KOPT-K1 (cell line): ENCODE results near the gene TFAP2D.

Source experiments
- H3K27ac ChIP-seq: fragments of 200-600 bp; sonication (generic); 2 replicates; pipeline ENCODE4 v1.5.1; 2016; ENCODE audit warnings: antibody characterized with exemption, mild to moderate bottlenecking, low read depth, low read length; ENCODE audit not compliant: poor library complexity, severe bottlenecking
- H3K36me3 ChIP-seq: fragments of 200-600 bp; sonication (generic); 2 replicates; pipeline ENCODE4 v1.5.1; 2017; ENCODE audit warnings: antibody characterized with exemption, mild to moderate bottlenecking, low read length, moderate library complexity; ENCODE audit not compliant: insufficient read depth
- H3K9me3 ChIP-seq: fragments of 200-600 bp; sonication (generic); 2 replicates; pipeline ENCODE4 v1.5.1; 2017; ENCODE audit warnings: antibody characterized with exemption, low read length, mild to moderate bottlenecking; ENCODE audit not compliant: insufficient read depth, poor library complexity, severe bottlenecking

TFAP2D gene

GRCh38 chr6:50713977-50714486 is 706 bp downstream of the TFAP2D start:
- H3K36me3 ChIP-seq = no peaks in the 10 kb centered on the region

GRCh38 chr6:50714487-50715379 is 1.4 kb downstream of the TFAP2D start:
- no peaks in the 10 kb centered on the region for H3K36me3 ChIP-seq
- H3K27ac ChIP-seq = no peak overlapping the region
- no peaks in the 10 kb centered on the region for H3K9me3 ChIP-seq

More at GRCh38 chr6:50713977-50714486, 706 bp downstream of the TFAP2D start:
- H3K9me3 ChIP-seq = no peaks in the 10 kb centered on the region
- no peak overlapping the region for H3K27ac ChIP-seq

GRCh38 chr6:50716899-50717509 is 3.7 kb downstream of the TFAP2D start:
- no peaks in the 10 kb centered on the region for H3K9me3 ChIP-seq
- H3K27ac ChIP-seq = no peak overlapping the region
- H3K36me3 ChIP-seq = no peaks in the 10 kb centered on the region

GRCh38 chr6:50717734-50718457 is 4.6 kb downstream of the TFAP2D start:
- Histone ChIP-seq H3K9me3 (no peaks in the 10 kb centered on the region), H3K36me3 (no peaks in the 10 kb centered on the region), H3K27ac (no peak overlapping the region)

GRCh38 chr6:50718566-50718965 is 5.2 kb downstream of the TFAP2D start:
- H3K27ac ChIP-seq = no peak overlapping the region
- no peaks in the 10 kb centered on the region for H3K36me3 ChIP-seq
- no peaks in the 10 kb centered on the region for H3K9me3 ChIP-seq

GRCh38 chr6:50720623-50721022 is 7.3 kb downstream of the TFAP2D start:
- Histone ChIP-seq H3K27ac (no peak overlapping the region), H3K36me3 (no peaks in the 10 kb centered on the region), H3K9me3 (no peaks in the 10 kb centered on the region)

GRCh38 chr6:50721978-50722377 is 8.7 kb downstream of the TFAP2D start:
- H3K36me3 ChIP-seq = no peaks in the 10 kb centered on the region
- no peak overlapping the region for H3K27ac ChIP-seq
- no peaks in the 10 kb centered on the region for H3K9me3 ChIP-seq

- Histone ChIP-seq H3K9me3 (no peaks in the 10 kb centered on the region), H3K27ac (no peak overlapping the region), H3K36me3 (no peaks in the 10 kb centered on the region)
Observed at GRCh38 chr6:50722829-50723554, 9.7 kb downstream of the TFAP2D start.

GRCh38 chr6:50724381-50725124 is 11.2 kb downstream of the TFAP2D start:
- H3K9me3 ChIP-seq = no peaks in the 10 kb centered on the region

GRCh38 chr6:50734488-50734887 is 21.2 kb downstream of the TFAP2D start:
- H3K36me3 ChIP-seq = no peaks in the 10 kb centered on the region
- H3K9me3 ChIP-seq = no peaks in the 10 kb centered on the region
- no peak overlapping the region for H3K27ac ChIP-seq

More at GRCh38 chr6:50724381-50725124, 11.2 kb downstream of the TFAP2D start:
- no peaks in the 10 kb centered on the region for H3K36me3 ChIP-seq
- no peak overlapping the region for H3K27ac ChIP-seq

- Histone ChIP-seq H3K9me3 (no peaks in the 10 kb centered on the region), H3K36me3 (no peaks in the 10 kb centered on the region), H3K27ac (no peak overlapping the region)
Observed at GRCh38 chr6:50742161-50742560, 28.8 kb downstream of the TFAP2D start.

- no peaks in the 10 kb centered on the region for H3K9me3 ChIP-seq
- H3K36me3 ChIP-seq = no peaks in the 10 kb centered on the region
- H3K27ac ChIP-seq = no peak overlapping the region
Observed at GRCh38 chr6:50744976-50745375, 31.6 kb downstream of the TFAP2D start.

- Histone ChIP-seq H3K27ac (no peak overlapping the region), H3K9me3 (no peaks in the 10 kb centered on the region), H3K36me3 (no peaks in the 10 kb centered on the region)
Observed at GRCh38 chr6:50762798-50763197, 49.5 kb downstream of the TFAP2D start.

- no peak overlapping the region for H3K27ac ChIP-seq
- no peaks in the 10 kb centered on the region for H3K9me3 ChIP-seq
- H3K36me3 ChIP-seq = no peaks in the 10 kb centered on the region
Observed at GRCh38 chr6:50778696-50779095, 65.4 kb downstream of the TFAP2D start.
